ENCODE data around the gene COL10A1.

The COL10A1 gene

GRCh38 chr6:116084284-116084683 is 41.6 kb downstream of the COL10A1 start:
- TF ChIP-seq POLR2A (IDR thresholded peaks at IDR 0.05; ENCODE audit: low read depth, low read length) = no peak
- DNase-seq (ENCODE audit: insufficient read length, low spot score) (no peak), FAIRE-seq (no peak)

- no peak for FAIRE-seq
- DNase-seq (ENCODE audit: insufficient read length, low spot score) = no peak
These were observed 42.9 kb downstream of the COL10A1 start for GRCh38 chr6:116083052-116083451.

GRCh38 chr6:116078945-116079344 is 47.0 kb downstream of the COL10A1 start:
- no peak for TF ChIP-seq POLR2A (IDR thresholded peaks at IDR 0.05; ENCODE audit: low read depth, low read length)
- DNase-seq (ENCODE audit: insufficient read length, low spot score) (no peak), FAIRE-seq (no peak)

More at GRCh38 chr6:116083052-116083451, 42.9 kb downstream of the COL10A1 start:
- TF ChIP-seq POLR2A (IDR thresholded peaks at IDR 0.05; ENCODE audit: low read depth, low read length) = no peak

- no peak for TF ChIP-seq POLR2A (IDR thresholded peaks at IDR 0.05; ENCODE audit: low read depth, low read length)
- DNase-seq (ENCODE audit: insufficient read length, low spot score) (no peak), FAIRE-seq (no peak)
These were observed 47.4 kb downstream of the COL10A1 start for GRCh38 chr6:116078522-116078921.

- no peak for TF ChIP-seq POLR2A (IDR thresholded peaks at IDR 0.05; ENCODE audit: low read depth, low read length)
- FAIRE-seq = no peak
- no peak for DNase-seq (ENCODE audit: insufficient read length, low spot score)
These were observed 51.1 kb downstream of the COL10A1 start for GRCh38 chr6:116074732-116075390.

- DNase-seq (ENCODE audit: insufficient read length, low spot score) (no peak), FAIRE-seq (peak; percentile 6)
- no peak for TF ChIP-seq POLR2A (IDR thresholded peaks at IDR 0.05; ENCODE audit: low read depth, low read length)
These were observed 52.0 kb downstream of the COL10A1 start for GRCh38 chr6:116073765-116074440.

GRCh38 chr6:116072368-116072767 is 53.6 kb downstream of the COL10A1 start:
- DNase-seq (ENCODE audit: insufficient read length, low spot score) (no peak), FAIRE-seq (no peak)
- TF ChIP-seq POLR2A (IDR thresholded peaks at IDR 0.05; ENCODE audit: low read depth, low read length) = no peak

- FAIRE-seq (no peak), DNase-seq (ENCODE audit: insufficient read length, low spot score) (no peak)
- TF ChIP-seq POLR2A (IDR thresholded peaks at IDR 0.05; ENCODE audit: low read depth, low read length) = no peak
These were observed 55.1 kb downstream of the COL10A1 start for GRCh38 chr6:116070616-116071389.

- DNase-seq (ENCODE audit: insufficient read length, low spot score) (no peak), FAIRE-seq (no peak)
- no peak for TF ChIP-seq POLR2A (IDR thresholded peaks at IDR 0.05; ENCODE audit: low read depth, low read length)
These were observed 55.8 kb downstream of the COL10A1 start for GRCh38 chr6:116070101-116070500.

Data from H54 (cell line).